ENCODE measurements around the gene CALR. TPM values are rescaled to one million over a fixed set of nuclear protein-coding genes. Genes with fewer than 3 reads are reported as not detected.

CALR gene
- total and polyA plus RNA-seq, 9 of the 15 experiments (the other 6 are each of a cell fraction or from before 2014, with no cell fraction given) = 126 to 811 (median 642) TPM

- TF ChIP-seq, protein P1, sequence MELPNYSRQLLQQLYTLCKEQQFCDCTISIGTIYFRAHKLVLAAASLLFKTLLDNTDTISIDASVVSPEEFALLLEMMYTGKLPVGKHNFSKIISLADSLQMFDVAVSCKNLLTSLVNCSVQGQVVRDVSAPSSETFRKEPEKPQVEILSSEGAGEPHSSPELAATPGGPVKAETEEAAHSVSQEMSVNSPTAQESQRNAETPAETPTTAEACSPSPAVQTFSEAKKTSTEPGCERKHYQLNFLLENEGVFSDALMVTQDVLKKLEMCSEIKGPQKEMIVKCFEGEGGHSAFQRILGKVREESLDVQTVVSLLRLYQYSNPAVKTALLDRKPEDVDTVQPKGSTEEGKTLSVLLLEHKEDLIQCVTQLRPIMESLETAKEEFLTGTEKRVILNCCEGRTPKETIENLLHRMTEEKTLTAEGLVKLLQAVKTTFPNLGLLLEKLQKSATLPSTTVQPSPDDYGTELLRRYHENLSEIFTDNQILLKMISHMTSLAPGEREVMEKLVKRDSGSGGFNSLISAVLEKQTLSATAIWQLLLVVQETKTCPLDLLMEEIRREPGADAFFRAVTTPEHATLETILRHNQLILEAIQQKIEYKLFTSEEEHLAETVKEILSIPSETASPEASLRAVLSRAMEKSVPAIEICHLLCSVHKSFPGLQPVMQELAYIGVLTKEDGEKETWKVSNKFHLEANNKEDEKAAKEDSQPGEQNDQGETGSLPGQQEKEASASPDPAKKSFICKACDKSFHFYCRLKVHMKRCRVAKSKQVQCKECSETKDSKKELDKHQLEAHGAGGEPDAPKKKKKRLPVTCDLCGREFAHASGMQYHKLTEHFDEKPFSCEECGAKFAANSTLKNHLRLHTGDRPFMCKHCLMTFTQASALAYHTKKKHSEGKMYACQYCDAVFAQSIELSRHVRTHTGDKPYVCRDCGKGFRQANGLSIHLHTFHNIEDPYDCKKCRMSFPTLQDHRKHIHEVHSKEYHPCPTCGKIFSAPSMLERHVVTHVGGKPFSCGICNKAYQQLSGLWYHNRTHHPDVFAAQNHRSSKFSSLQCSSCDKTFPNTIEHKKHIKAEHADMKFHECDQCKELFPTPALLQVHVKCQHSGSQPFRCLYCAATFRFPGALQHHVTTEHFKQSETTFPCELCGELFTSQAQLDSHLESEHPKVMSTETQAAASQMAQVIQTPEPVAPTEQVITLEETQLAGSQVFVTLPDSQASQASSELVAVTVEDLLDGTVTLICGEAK (IDR thresholded peaks at IDR 0.05) = peak; percentile 97
- TF ChIP-seq, protein P1 (CRISPR knock-in tag; IDR thresholded peaks at IDR 0.05) = no peak
- TF ChIP-seq, protein P2, sequence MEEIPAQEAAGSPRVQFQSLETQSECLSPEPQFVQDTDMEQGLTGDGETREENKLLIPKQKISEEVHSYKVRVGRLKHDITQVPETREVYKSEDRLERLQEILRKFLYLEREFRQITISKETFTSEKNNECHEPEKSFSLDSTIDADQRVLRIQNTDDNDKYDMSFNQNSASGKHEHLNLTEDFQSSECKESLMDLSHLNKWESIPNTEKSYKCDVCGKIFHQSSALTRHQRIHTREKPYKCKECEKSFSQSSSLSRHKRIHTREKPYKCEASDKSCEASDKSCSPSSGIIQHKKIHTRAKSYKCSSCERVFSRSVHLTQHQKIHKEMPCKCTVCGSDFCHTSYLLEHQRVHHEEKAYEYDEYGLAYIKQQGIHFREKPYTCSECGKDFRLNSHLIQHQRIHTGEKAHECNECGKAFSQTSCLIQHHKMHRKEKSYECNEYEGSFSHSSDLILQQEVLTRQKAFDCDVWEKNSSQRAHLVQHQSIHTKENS (CRISPR knock-in tag; IDR thresholded peaks at IDR 0.05) = no peak
- TF ChIP-seq ATF4 (CRISPR knock-in tag; IDR thresholded peaks at IDR 0.05) (no peak; the same call in 1 of the 2 replicates), BRF2 (IDR thresholded peaks at IDR 0.05; ENCODE audit: borderline replicate concordance, insufficient read depth, insufficient read length) (no peak), POLR2A (conservative IDR thresholded peaks at IDR 0.05) (peak; percentile 96), SIN3A (IDR thresholded peaks at IDR 0.05; ENCODE audit: borderline replicate concordance in 2 of 2, control insufficient read depth in 1 of 2, low read depth in 2 of 2, low read length in 2 of 2) (peak; percentile 91 to 92; a peak in 3 of 4 replicates), GATAD2B (IDR thresholded peaks at IDR 0.05; ENCODE audit: borderline replicate concordance) (no peak), RBM14 (IDR thresholded peaks at IDR 0.05; ENCODE audit: borderline replicate concordance, insufficient read depth, low read depth, low read length) (no peak), NCOA6 (IDR thresholded peaks at IDR 0.05) (no peak), ZNF282 (CRISPR knock-in tag; IDR thresholded peaks at IDR 0.05) (no peak), HDAC1 (IDR thresholded peaks at IDR 0.05) (peak in 1 of 2 experiments; percentile 91; a peak in 2 of 4 replicates), ZKSCAN3 (CRISPR knock-in tag; IDR thresholded peaks at IDR 0.05) (no peak), MYC (IDR thresholded peaks at IDR 0.05; ENCODE audit: low read depth, low read length) (peak; percentile 98), MYC (CRISPR knock-in tag; IDR thresholded peaks at IDR 0.05; ENCODE audit: borderline replicate concordance, low read depth) (peak; percentile 72; the same call in 1 of the 2 replicates)
Observed at GRCh38 chr19:12933287-12934072, 4.9 kb upstream of the CALR start, which contains the start of gene FARSA (continued).
